Heart left ventricle (tissue), 16 donors: Measurements from ENCODE around the gene TACO1. TPM values are rescaled to one million over a fixed set of nuclear protein-coding genes. Genes with fewer than 3 reads are reported as not detected.
A peak's percentile ranks its signal among the peaks of the same experiment; 100 is the strongest.

Experiments used
- ATAC-seq, 4 donors: fragments of 200-7000 bp; cut with Tn5 transposase; one replicate each; pipeline ENCODE4 v1.9.1; 2020 to 2022; ENCODE audit warnings: moderate library complexity in 4 of 4, mild to moderate bottlenecking in 3 of 4, moderate number of reproducible peaks in 1 of 4
- DNase-seq, 5 donors: peaks; one replicate each; pipeline ENCODE4 v3.0.0-alpha.2; 2020
- H3K27ac ChIP-seq, 12 donors: fragments of 200-600 bp; sonication (generic) in 4 of 12; one replicate each; pipeline versions ENCODE4 v1.5.0 to v1.8.0; 2016 to 2022; ENCODE audit warnings: mild to moderate bottlenecking in 2 of 12
- H3K27me3 ChIP-seq, 9 donors: fragments of 200-600 bp; sonication (generic) in 2 of 9; one replicate each; pipeline versions ENCODE4 v1.5.1 to v1.8.0; 2016 to 2022; ENCODE audit warnings: mild to moderate bottlenecking in 3 of 9
- H3K36me3 ChIP-seq, 9 donors: fragments of 200-600 bp; sonication (generic) in 2 of 9; one replicate each; pipeline versions ENCODE4 v1.5.0 to v1.8.0; 2018 to 2022; ENCODE audit warnings: mild to moderate bottlenecking in 2 of 9
- H3K4me1 ChIP-seq, 12 donors: fragments of 200-600 bp; sonication (generic) in 4 of 12; one replicate each; pipeline versions ENCODE4 v1.5.0 to v1.8.0; 2016 to 2022; ENCODE audit warnings: mild to moderate bottlenecking in 3 of 12
- H3K4me3 ChIP-seq, 12 donors: fragments of 200-600 bp; sonication (generic) in 4 of 12; one replicate each; pipeline versions ENCODE4 v1.5.0 to v1.8.0; 2017 to 2022; ENCODE audit warnings: mild to moderate bottlenecking in 9 of 12, moderate library complexity in 4 of 12
- H3K9me3 ChIP-seq, 12 donors: fragments of 200-600 bp; sonication (generic) in 4 of 12; one replicate each; pipeline versions ENCODE4 v1.5.0 to v1.8.0; 2016 to 2022; ENCODE audit warnings: mild to moderate bottlenecking in 1 of 12
- POLR2A ChIP-seq, 2 donors: fragments of 450-650 bp; IDR thresholded peaks; one replicate each; pipeline ENCODE4 v1.6.1; 2017; ENCODE audit warnings: antibody characterized with exemption in 2 of 2, mild to moderate bottlenecking in 2 of 2, moderate library complexity in 2 of 2
- WGBS, 4 donors: extraction: QIAGEN DNeasy Blood & Tissue Kit in 2 of 4; methylation state at CpG; one replicate each; pipeline versions ENCODE4 v1.1.5 to v1.1.7; 2013 to 2018; 5-methylcytosine and 5-hydroxymethylcytosine counted together
- intact Hi-C, 10 donors: fragments of 100-400 bp; cut with DNase I; formaldehyde crosslinking; loops; one replicate each; pipeline versions ENCODE4 v1.11.1 to v1.14.2; 2022
- polyA plus RNA-seq, 2 donors: library from polyadenylated mRNA; stranded (reverse); fragments of 200-250 nt; gene quantifications; one replicate each; pipeline ENCODE4 v1.2.3, GENCODE V29; 2013
- total RNA-seq, 9 donors: library from RNA; depleted of rRNA in 2 of 9; stranded (reverse); fragments of >200 nt in 2 of 9; fragmentation: NEBNext Ultra II Directional in 3 of 9; extraction: Animal tissue kit (Norgen Biotek cat#: 25700) in 3 of 9; gene quantifications; one replicate each; pipeline versions ENCODE4 v1.1.0 to v1.2.4, GENCODE V29; 2016 to 2023
- TF ChIP-seq, protein P1 (sequence below), 12 donors: fragments of 200-600 bp; sonication (generic) in 4 of 12; IDR thresholded peaks; one replicate each; pipeline versions ENCODE4 v1.5.0 to v1.8.0; 2018 to 2022; ENCODE audit warnings: antibody characterized with exemption in 12 of 12, mild to moderate bottlenecking in 5 of 12
- donor health status: ischemic (EF 13 %, LVEDD 7.1; RV severe dilation, severe dysfunction).
- donor health status: healthy with polysubstance abuse.
- donor health status: DM: no; HTN: yes; CAD: no.
- donor health status: DM: no; HTN: no; CAD: no.
- donor health status: ischemic (EF 25% LVEDD 6.9; RV normal size, moderate dysfunction).
- donor health status: ischemic (EF 25% LVEDD 5.7; RV mildly dilated, moderate dysfunction).
- donor health status: healthy.
- donor health status: DM: yes; HTN: yes; CAD: no.
- donor health status: ischemic (EF 35%, LVEDD 5.7; RV mildly dilated, moderate dysfunction).
- donor health status: nonischemic (EF 11% LVEDD 7.7; RV severe dilation, severe dysfunction).
- donor health status: DM: yes; HTN: yes; CAD: no.
- donor health status: PGD.
- donor health status: ischemic (EF 29% LVEDD 5.4; RV normal size, mild dysfunction).
- donor health status: nonischemic (EF 23%, LVEDD 6.1; RV moderate dilation, normal function).

Gene TACO1
- total and polyA plus RNA-seq, 11 donors, result 23.0 to 54.9 (median 44.7) TPM

DNA sequence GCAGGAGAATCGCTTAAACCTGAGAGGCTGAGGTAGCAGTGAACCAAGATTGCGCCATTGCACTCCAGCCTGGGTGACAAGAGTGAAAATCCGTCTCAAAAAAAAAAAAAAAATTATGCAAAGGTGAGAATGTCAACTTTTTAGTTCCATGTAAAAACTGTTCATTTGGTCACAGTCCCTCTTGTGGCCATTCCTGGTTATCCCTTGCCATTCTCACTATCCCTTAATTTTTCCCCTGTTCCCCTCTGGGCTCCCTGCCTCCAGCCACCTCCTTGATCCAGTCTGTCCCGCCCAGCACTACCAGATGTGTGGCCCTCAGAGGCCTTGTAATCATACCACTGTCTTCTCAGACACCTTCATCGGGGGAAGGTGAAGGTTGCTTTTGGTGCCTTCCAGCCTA, 27.1 kb upstream of the TACO1 start:
- Histone ChIP-seq H3K27ac (no peak overlapping the region), H3K9me3 (no peaks in the 10 kb centered on the region), H3K4me3 (no peak overlapping the region), H3K4me1 (peaks cover 0 to 8% (median 0%) of the 10 kb centered on the region in 12 donors), H3K27me3 (no peaks in the 10 kb centered on the region), H3K36me3 (peaks cover 0 to 9% (median 0%) of the 10 kb centered on the region in 9 donors)
- ATAC-seq, result no peak
- WGBS, 4 donors, result 86 to 89% (median 88%) methylated on average over 5 of the region's 5 CpGs
- intact Hi-C loops, result no loop called here
- no peak for DNase-seq
- no peak for TF ChIP-seq POLR2A (IDR thresholded peaks at IDR 0.05)
- TF ChIP-seq, protein P1, sequence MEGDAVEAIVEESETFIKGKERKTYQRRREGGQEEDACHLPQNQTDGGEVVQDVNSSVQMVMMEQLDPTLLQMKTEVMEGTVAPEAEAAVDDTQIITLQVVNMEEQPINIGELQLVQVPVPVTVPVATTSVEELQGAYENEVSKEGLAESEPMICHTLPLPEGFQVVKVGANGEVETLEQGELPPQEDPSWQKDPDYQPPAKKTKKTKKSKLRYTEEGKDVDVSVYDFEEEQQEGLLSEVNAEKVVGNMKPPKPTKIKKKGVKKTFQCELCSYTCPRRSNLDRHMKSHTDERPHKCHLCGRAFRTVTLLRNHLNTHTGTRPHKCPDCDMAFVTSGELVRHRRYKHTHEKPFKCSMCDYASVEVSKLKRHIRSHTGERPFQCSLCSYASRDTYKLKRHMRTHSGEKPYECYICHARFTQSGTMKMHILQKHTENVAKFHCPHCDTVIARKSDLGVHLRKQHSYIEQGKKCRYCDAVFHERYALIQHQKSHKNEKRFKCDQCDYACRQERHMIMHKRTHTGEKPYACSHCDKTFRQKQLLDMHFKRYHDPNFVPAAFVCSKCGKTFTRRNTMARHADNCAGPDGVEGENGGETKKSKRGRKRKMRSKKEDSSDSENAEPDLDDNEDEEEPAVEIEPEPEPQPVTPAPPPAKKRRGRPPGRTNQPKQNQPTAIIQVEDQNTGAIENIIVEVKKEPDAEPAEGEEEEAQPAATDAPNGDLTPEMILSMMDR (IDR thresholded peaks at IDR 0.05), result peak in 5 of 12 donors; percentile 16 to 25 (median 21)

DNA sequence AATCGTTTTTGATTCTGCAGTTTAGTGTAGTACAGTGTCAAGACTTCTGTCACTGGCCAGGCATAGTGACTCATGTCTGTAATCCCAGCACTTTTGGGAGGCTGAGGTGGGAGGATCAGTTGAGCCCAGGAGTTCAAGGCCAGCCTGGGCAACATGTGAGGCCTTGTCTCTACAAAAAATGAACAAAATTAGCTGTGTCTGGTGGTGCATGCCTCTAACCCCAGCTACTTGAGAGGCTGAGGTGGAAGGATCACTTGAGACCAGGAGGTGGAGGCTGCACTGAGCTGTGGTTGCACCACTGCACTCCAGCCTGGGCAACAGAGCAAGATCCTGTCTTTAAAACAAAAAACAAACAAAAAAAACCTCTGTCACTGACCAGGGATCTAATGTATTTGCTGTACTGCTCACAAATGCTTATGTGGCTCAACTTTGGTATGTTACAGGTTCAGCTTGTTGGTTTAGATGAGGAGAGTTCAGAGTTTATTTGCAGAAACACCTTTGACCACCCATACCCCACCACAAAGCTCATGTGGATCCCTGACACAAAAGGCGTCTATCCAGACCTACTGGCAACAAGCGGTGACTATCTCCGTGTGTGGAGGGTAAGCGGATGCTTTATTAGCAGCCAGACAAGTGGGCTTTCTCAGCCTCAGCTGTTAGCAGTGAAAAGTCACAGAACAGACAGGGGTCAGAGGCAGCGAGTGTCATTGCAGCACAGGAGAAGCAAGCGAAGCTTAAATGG, 22.5 kb upstream of the TACO1 start:
- Histone ChIP-seq H3K27me3 (no peaks in the 10 kb centered on the region), H3K36me3 (peaks cover 0 to 49% (median 43%) of the 10 kb centered on the region in 9 donors), H3K9me3 (no peaks in the 10 kb centered on the region), H3K27ac (no peak overlapping the region), H3K4me1 (peaks cover 0 to 16% (median 0%) of the 10 kb centered on the region in 12 donors), H3K4me3 (no peak overlapping the region)
- DNase-seq (no peak), ATAC-seq (no peak)
- 67 to 75% (median 73%) methylated on average over 7 of the region's 7 CpGs for WGBS, 4 donors
- TF ChIP-seq POLR2A (IDR thresholded peaks at IDR 0.05), result no peak
- TF ChIP-seq, protein P1 (IDR thresholded peaks at IDR 0.05), result no peak
- intact Hi-C loops, result no loop called here

DNA sequence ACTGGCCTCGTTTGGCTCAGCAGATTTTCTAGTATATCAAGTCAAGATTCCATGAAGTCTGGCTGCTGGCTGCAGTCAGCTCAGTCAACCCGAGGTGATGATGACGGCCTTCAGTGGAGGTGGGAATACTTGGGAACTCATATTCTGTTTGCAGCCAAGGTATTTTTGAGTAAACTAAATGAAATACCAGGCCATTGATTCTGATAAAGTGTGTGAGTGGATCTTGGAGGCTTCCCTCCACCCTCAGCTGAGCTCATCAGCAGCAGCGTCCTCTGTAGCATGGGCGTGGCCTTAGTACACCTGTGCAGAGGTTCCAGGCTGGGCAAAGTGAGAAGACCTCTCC, 22.0 kb upstream of the TACO1 start:
- no peak for TF ChIP-seq POLR2A (IDR thresholded peaks at IDR 0.05)
- TF ChIP-seq, protein P1 (IDR thresholded peaks at IDR 0.05), result no peak
- peaks cover 0 to 54% (median 48%) of the 10 kb centered on the region in 9 donors for H3K36me3 ChIP-seq
- no peaks in the 10 kb centered on the region for H3K27me3 ChIP-seq
- no peak overlapping the region for H3K27ac ChIP-seq
- intact Hi-C loops, result no loop called here
- H3K9me3 ChIP-seq, result no peaks in the 10 kb centered on the region
- peaks cover 0 to 16% (median 0%) of the 10 kb centered on the region in 12 donors for H3K4me1 ChIP-seq
- DNase-seq (no peak), ATAC-seq (no peak)
- no peak overlapping the region for H3K4me3 ChIP-seq
- WGBS, 4 donors, result 68 to 76% (median 73%) methylated on average over 5 of the region's 5 CpGs

DNA sequence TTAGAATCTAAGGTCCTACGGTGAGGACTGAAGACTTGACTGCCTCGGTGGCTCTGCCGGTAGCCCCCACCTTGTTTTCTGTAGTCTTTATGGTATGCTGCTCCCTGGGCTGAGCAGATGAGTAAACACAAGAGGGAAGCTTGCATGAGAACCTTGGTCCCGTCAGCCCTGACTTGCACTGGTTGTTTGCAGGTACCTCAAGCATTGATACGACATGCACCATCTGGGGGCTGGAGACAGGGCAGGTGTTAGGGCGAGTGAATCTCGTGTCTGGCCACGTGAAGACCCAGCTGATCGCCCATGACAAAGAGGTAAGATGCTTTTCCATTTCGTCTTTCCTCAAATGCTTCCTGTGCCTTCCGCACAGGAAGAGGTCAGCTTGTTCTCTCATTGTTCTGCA, 21.1 kb upstream of the TACO1 start:
- no peaks in the 10 kb centered on the region for H3K27me3 ChIP-seq
- DNase-seq (no peak), ATAC-seq (peak in 1 of 4 donors; percentile 57)
- peak overlapping the region in 1 of 12 donors; percentile 4 for H3K27ac ChIP-seq
- no peak overlapping the region for H3K4me3 ChIP-seq
- WGBS, 4 donors, result 60 to 69% (median 66%) methylated on average over 11 of the region's 11 CpGs
- H3K9me3 ChIP-seq, result no peaks in the 10 kb centered on the region
- intact Hi-C loops, result no loop called here
- H3K4me1 ChIP-seq, result peaks cover 0 to 16% (median 0%) of the 10 kb centered on the region in 12 donors
- H3K36me3 ChIP-seq, result peaks cover 0 to 63% (median 57%) of the 10 kb centered on the region in 9 donors
- TF ChIP-seq, protein P1 (IDR thresholded peaks at IDR 0.05), result no peak
- TF ChIP-seq POLR2A (IDR thresholded peaks at IDR 0.05), result no peak
